Endometrial microvascular endothelial cells (primary cell): ENCODE data around the gene CAMP. TPM values are rescaled to one million over a fixed set of nuclear protein-coding genes. Genes with fewer than 3 reads are reported as not detected.
"Not testable (repeated sequence)": the region's sequence is repeated elsewhere in the genome, so short reads cannot be mapped to it uniquely, and the experiment has no call there.

ENCODE experiments used
- in situ Hi-C: cut with HindIII; loops from 2 replicates; pipeline ENCODE4 v1.10.0; 2017; ENCODE audit warnings: low sequenced_read_pairs, low pct_unique_long_range_greater_than_20kb; ENCODE audit errors: inconsistent ontology term
- total RNA-seq: library from RNA; depleted of rRNA; stranded (reverse); fragments of >200 nt; gene quantifications from one replicate; pipeline ENCODE4 v1.2.3, GENCODE V29; 2015; ENCODE audit errors: inconsistent ontology term

Gene CAMP
- total RNA-seq, 1 donor from 2014 or later, result not detected

DNA sequence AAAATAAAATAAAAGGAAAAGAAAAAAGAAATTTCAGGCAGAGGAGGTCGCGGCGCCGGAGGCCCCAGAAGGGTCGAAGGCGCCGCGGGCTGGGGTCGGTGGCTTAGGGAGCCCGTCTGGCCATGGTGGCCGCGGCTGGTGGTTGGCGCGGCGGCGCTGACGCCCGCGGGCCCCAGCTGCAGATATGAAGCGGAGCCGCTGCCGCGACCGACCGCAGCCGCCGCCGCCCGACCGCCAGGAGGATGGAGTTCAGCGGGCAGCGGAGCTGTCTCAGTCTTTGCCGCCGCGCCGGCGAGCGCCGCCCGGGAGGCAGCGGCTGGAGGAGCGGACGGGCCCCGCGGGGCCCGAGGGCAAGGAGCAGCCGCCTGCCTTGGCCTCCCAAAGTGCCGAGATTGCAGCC is 12.8 kb upstream of the CAMP start:
- in situ Hi-C loops, result not testable (repeated sequence)

DNA sequence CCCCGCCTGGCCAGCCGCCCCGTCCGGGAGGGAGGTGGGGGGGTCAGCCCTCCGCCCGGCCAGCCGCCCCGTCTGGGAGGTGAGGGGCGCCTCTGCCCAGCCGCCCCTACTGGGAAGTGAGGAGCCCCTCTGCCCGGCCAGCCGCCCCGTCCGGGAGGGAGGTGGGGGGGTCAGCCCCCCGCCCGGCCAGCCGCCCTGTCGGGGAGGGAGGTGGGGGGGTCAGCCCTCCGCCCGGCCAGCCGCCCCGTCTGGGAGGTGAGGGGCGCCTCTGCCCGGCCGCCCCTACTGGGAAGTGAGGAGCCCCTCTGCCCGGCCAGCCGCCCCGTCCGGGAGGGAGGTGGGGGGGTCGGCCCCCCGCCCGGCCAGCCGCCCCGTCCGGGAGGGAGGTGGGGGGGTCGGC is 11.5 kb upstream of the CAMP start:
- in situ Hi-C loops, result not testable (repeated sequence)

- in situ Hi-C loops, result no loop called here
Measured at GRCh38 chr3:48214225-48214624, 9.1 kb upstream of the CAMP start.

- in situ Hi-C loops, result no loop called here
Measured at GRCh38 chr3:48215019-48215418, 8.3 kb upstream of the CAMP start.

GRCh38 chr3:48215466-48215865 is 7.8 kb upstream of the CAMP start:
- in situ Hi-C loops, result no loop called here

GRCh38 chr3:48215876-48216275 is 7.4 kb upstream of the CAMP start:
- in situ Hi-C loops, result no loop called here

- in situ Hi-C loops, result no loop called here
Measured at GRCh38 chr3:48217449-48217848, 5.8 kb upstream of the CAMP start.

DNA sequence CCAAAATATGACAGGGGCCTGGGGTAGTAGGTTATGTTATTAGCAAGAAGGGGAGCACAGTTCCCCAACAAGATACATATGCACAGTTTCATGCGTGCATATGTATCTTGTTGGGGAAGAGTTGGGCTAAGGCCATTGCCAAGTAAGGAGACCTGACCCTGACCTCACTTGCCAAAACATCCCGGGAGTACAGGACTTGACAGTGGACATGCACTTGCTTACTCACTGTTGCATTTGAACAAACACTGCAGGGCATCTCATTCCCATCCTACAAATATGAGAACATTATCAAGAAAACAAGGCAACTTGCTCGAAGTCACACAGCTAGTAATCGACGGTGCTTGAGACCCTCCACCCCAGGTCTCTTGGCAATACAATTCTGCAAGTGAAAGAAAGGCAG is 4.8 kb upstream of the CAMP start:
- in situ Hi-C loops, result no loop called here

- in situ Hi-C loops, result no loop called here
Measured at GRCh38 chr3:48219543-48219942, 3.8 kb upstream of the CAMP start.

- in situ Hi-C loops, result no loop called here
Measured at GRCh38 chr3:48220746-48221145, 2.5 kb upstream of the CAMP start.

- in situ Hi-C loops, result no loop called here
Measured at GRCh38 chr3:48225587-48225986, 2.3 kb downstream of the CAMP start.

GRCh38 chr3:48226939-48227338 is 3.6 kb downstream of the CAMP start:
- in situ Hi-C loops, result no loop called here

DNA sequence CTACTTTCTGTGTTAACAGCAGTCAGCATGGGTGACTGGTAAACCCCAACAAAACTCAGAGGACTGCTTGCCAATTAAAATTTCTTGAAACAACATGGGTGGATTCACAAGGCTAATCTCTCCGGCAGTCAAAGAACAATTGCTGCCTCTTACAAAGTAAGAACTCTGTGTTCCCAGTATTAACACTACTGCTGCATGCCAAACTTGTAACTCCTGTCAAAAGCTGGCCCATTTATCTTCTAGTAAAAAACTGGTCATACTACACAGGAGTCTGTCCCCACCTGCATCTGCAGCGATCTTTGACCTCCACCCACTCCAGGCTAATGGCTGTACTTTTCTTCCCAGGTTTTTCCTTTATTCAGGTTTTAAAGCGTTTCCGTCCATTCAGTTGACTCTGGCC is 8.9 kb downstream of the CAMP start:
- in situ Hi-C loops, result no loop called here

GRCh38 chr3:48232734-48233133 is 9.4 kb downstream of the CAMP start:
- in situ Hi-C loops, result no loop called here

- in situ Hi-C loops, result no loop called here
Measured at GRCh38 chr3:48233542-48233941, 10.2 kb downstream of the CAMP start.

DNA sequence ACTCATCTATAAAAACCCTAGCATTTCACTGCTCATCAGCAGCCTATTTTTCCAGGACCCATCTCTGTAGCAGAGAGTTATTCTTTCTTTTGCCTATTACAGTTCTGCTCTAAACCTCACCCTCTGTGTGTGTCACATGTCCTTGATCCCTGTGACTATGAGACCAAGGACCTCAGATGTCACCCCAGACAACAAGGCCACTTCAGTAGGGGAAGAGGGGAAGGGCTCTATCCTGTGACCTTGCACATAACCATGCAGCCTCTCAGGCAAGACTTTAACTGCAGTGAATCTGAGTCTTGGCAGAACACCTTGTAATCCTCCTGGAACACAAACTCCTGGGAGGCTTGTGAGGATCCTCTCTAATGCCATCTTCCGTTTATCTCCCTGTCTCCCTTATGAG is 13.2 kb downstream of the CAMP start:
- in situ Hi-C loops, result no loop called here

GRCh38 chr3:48238531-48239085 is 15.3 kb downstream of the CAMP start:
- in situ Hi-C loops, result no loop called here

DNA sequence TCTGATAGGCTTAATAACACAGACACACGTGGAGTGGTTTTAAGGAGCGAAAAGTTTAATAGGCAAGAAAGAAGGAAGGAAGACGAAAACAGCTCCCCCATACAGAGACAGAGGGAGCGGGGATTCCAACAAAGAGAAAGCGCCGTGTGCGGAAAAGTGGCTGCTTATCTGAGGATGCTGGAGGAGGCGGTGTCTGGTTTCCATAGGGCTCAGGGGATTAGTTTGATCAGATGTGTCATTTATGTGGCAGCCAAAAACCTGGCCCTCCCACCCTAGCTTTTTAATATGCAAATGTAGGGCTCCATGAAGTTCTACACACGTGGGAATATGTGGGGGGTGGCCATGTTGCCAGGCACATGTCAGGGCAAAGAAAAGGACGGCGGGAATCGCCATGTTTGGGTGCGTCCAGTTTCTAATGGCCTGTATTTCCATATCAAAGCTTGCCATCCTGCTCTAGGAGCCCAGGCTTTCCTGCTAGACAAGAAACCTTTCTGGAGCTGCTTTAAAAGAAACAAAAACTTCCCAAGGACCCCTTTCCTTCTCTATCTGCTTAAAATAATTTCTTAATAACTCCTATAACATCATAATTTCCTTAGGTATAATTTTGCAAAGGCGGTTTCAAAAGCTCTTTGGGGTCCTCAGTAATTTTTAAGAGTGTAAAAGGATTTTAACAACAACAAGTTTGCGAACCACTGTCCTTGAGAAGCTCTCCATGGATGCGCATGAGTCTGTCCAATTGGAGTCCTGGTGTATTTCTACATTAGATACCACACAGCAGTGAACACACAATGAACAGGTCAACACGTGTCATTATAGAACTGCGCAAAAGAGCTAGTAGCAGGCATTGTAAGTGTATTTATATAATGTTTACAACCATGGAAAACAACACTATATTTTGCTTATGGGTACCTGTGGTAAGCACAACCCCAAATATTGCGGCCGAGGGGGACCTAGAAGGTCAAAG is 17.0 kb downstream of the CAMP start:
- in situ Hi-C loops, result no loop called here

DNA sequence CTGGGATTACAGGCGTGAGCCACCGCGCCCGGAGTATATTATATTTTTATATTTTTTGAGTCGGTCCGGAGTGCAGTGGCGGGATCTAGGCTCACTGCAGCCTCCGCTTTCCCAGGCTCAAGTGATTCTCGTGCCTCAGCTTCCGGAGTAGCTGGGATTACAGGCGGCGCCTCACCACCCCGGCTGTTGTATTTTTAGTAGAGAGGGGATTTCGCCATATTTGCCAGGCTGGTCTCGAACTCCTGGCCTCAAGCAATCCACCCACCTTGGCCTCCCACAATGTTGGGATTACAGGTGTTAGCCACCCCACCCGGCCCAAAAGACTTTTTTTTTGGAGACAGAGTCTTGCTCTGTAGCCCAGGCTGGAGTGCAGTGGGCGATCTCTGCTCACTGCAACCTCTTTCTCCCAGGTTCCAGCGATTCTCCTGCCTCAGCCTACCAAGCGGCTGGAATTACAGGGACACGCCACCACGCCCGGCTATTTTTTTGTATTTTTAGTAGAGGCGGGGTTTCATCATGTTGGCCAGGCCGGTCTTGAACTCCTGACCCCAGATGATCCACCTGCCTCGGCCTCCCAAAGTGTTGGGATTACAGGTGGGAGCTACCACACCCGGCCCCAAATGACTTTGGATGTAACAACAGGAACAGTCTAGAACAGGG is 18.6 kb downstream of the CAMP start:
- in situ Hi-C loops, result no loop called here

GRCh38 chr3:48243886-48244285 is 20.6 kb downstream of the CAMP start:
- in situ Hi-C loops, result no loop called here
